Neural cell (in vitro differentiated cells): ENCODE results near the gene TYMP. TPM values are rescaled to one million over a fixed set of nuclear protein-coding genes. Genes with fewer than 3 reads are reported as not detected.

Experiments used
- H2AFZ ChIP-seq: fragments of 200-600, 300-800 bp; sonication (generic), shearing (Covaris generic); 2 replicates; pipeline ENCODE4 v1.6.0; 2014; ENCODE audit warnings: low read depth, mild to moderate bottlenecking, antibody characterized with exemption, low read length, moderate library complexity
- H3F3A ChIP-seq: fragments of 200-600 bp; shearing (Covaris generic); 2 replicates; pipeline ENCODE4 v1.6.1; 2016; ENCODE audit warnings: mild to moderate bottlenecking, moderate library complexity, mixed read lengths, antibody characterized with exemption, low read length; ENCODE audit not compliant: insufficient read depth, poor library complexity, severe bottlenecking
- H3K27ac ChIP-seq: fragments of 200-600, 300-800 bp; sonication (generic), shearing (Covaris generic); 2 replicates; pipeline ENCODE4 v1.5.1; 2014; ENCODE audit warnings: mild to moderate bottlenecking, low read length, moderate library complexity
- H3K27me3 ChIP-seq: fragments of 300-800, 200-600 bp; sonication (generic), shearing (Covaris generic); 2 replicates; pipeline ENCODE4 v1.6.0; 2014; ENCODE audit warnings: mild to moderate bottlenecking, low read depth, low read length, moderate library complexity; ENCODE audit not compliant: insufficient read depth
- H3K36me3 ChIP-seq: fragments of 300-800, 200-600 bp; sonication (generic), shearing (Covaris generic); 2 replicates; pipeline ENCODE4 v1.5.1; 2014; ENCODE audit warnings: mild to moderate bottlenecking, antibody characterized with exemption, low read length, moderate library complexity; ENCODE audit not compliant: insufficient read depth
- H3K4me2 ChIP-seq: fragments of 300-800, 200-600 bp; sonication (generic), shearing (Covaris generic); 2 replicates; pipeline ENCODE4 v1.6.0; 2014; ENCODE audit warnings: mild to moderate bottlenecking, low read length
- H3K4me3 ChIP-seq: fragments of 300-800, 200-600 bp; sonication (generic), shearing (Covaris generic); 2 replicates; pipeline ENCODE4 v1.5.1; 2014; ENCODE audit warnings: mild to moderate bottlenecking, low read length, moderate library complexity
- H3K79me2 ChIP-seq: fragments of 200-600 bp; shearing (Covaris generic); replicated peaks from 2 replicates; pipeline ENCODE4 v1.6.0; 2014; ENCODE audit warnings: mild to moderate bottlenecking, low read length, moderate library complexity; ENCODE audit not compliant: insufficient read depth
- H3K9ac ChIP-seq: fragments of 300-800, 200-600 bp; sonication (generic), shearing (Covaris generic); 2 replicates; pipeline ENCODE4 v1.6.1; 2016; ENCODE audit warnings: mild to moderate bottlenecking, low read length, mixed read lengths
- H3K9me2 ChIP-seq: fragments of 200-600 bp; shearing (Covaris generic); 2 replicates; pipeline ENCODE4 v1.6.1; 2016; ENCODE audit warnings: mild to moderate bottlenecking, low read length, mixed read lengths; ENCODE audit not compliant: insufficient read depth
- H3K9me3 ChIP-seq: fragments of 200-600, 300-800 bp; sonication (generic), shearing (Covaris generic); 2 replicates; pipeline ENCODE4 v1.6.1; 2016; ENCODE audit warnings: mild to moderate bottlenecking, mixed run types, low read length, moderate library complexity, mixed read lengths
- H4K20me1 ChIP-seq: fragments of 200-600 bp; shearing (Covaris generic); 2 replicates; pipeline ENCODE4 v1.6.1; 2016; ENCODE audit warnings: mild to moderate bottlenecking, mixed run types; ENCODE audit not compliant: insufficient read depth
- EP300 ChIP-seq: fragments of 450-650 bp; conservative IDR thresholded peaks from 2 replicates; pipeline ENCODE4 v1.6.1; 2014; ENCODE audit warnings: antibody characterized with exemption, mild to moderate bottlenecking, moderate library complexity; ENCODE audit not compliant: poor library complexity, severe bottlenecking
- EZH2 ChIP-seq: fragments of 200-600, 300-800 bp; shearing (Covaris generic), sonication (generic); IDR thresholded peaks from 2 replicates; pipeline ENCODE4 v1.6.1; 2014; ENCODE audit warnings: antibody characterized with exemption, low read length, borderline replicate concordance, mild to moderate bottlenecking; ENCODE audit not compliant: insufficient read depth, poor library complexity, severe bottlenecking
- MXI1 ChIP-seq: fragments of 450-650 bp; conservative IDR thresholded peaks from 2 replicates; pipeline ENCODE4 v1.6.1; 2014; ENCODE audit warnings: antibody characterized with exemption, mild to moderate bottlenecking; ENCODE audit not compliant: poor library complexity, severe bottlenecking
- POLR2AphosphoS5 ChIP-seq: IDR thresholded peaks from 2 replicates; pipeline ENCODE4 v1.6.1; 2012
- RAD21 ChIP-seq: fragments of 450-650 bp; conservative IDR thresholded peaks from 2 replicates; pipeline ENCODE4 v1.6.1; 2014; ENCODE audit warnings: antibody characterized with exemption, mild to moderate bottlenecking, moderate library complexity
- REST ChIP-seq: IDR thresholded peaks from 2 replicates; pipeline ENCODE4 v1.6.1; 2012; ENCODE audit warnings: borderline replicate concordance
- SMC3 ChIP-seq: fragments of 450-650 bp; conservative IDR thresholded peaks from 2 replicates; pipeline ENCODE4 v1.6.1; 2014; ENCODE audit warnings: antibody characterized with exemption, mild to moderate bottlenecking, moderate library complexity; ENCODE audit not compliant: poor library complexity
- TAF1 ChIP-seq: IDR thresholded peaks from 2 replicates; pipeline ENCODE4 v1.6.1; 2012; ENCODE audit warnings: low read depth
- polyA plus RNA-seq: library from polyadenylated mRNA; depleted of rRNA; stranded (reverse); fragments of >200 nt; gene quantifications from 2 replicates; pipeline ENCODE4 v1.2.3, GENCODE V29; 2014
- TF ChIP-seq, protein P1 (sequence below): fragments of 450-650 bp; IDR thresholded peaks from 2 replicates; pipeline ENCODE4 v1.5.1; 2014; ENCODE audit warnings: antibody characterized with exemption, mild to moderate bottlenecking, moderate library complexity; ENCODE audit not compliant: poor library complexity, severe bottlenecking

The TYMP gene
- polyA plus RNA-seq, 1 donor from 2014 or later = 0.87 TPM

DNA sequence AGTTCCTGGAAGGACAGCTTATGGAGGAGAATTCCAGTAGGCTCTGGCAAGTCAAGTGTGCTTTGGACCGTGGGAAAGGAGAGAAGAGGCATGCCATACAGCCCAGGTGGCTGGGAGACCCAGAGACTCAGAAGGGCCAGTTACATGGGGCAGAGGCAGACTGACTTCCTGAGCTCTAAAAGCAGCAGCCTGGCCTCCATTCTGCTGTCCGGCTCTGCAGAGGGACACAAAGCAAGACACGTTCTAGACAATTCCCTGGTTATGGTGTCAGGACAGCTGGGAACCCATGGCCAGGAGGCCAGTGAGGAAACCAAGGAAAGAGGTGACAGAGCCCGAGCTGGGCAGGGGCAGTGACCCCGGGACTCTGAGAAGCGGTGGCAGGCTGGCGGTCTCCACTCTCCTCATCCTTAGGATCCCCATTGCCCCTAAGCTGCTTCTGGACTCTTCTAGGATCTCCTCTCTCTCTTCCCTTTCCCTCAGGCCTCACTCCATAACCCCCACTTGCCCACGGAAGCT lies 45.7 kb upstream of the TYMP start:
- no peak overlapping the region for H2AFZ ChIP-seq
- no peak for TF ChIP-seq EP300
- H3K9me2 ChIP-seq = no peaks in the 10 kb centered on the region
- H4K20me1 ChIP-seq = no peaks in the 10 kb centered on the region
- no peaks in the 10 kb centered on the region for H3F3A ChIP-seq
- H3K36me3 ChIP-seq = no peaks in the 10 kb centered on the region
- H3K27ac ChIP-seq = no peak overlapping the region
- no peak overlapping the region for H3K4me3 ChIP-seq
- no peak overlapping the region for H3K9ac ChIP-seq
- no peaks in the 10 kb centered on the region for H3K9me3 ChIP-seq
- H3K4me2 ChIP-seq = no peak overlapping the region
- no peaks in the 10 kb centered on the region for H3K79me2 ChIP-seq
- no peaks in the 10 kb centered on the region for H3K27me3 ChIP-seq

- Histone ChIP-seq H3K79me2 (no peaks in the 10 kb centered on the region), H2AFZ (no peak overlapping the region), H3K4me3 (no peak overlapping the region), H3K27me3 (no peaks in the 10 kb centered on the region), H3K9ac (no peak overlapping the region), H3K9me3 (no peaks in the 10 kb centered on the region), H3K9me2 (no peaks in the 10 kb centered on the region), H4K20me1 (no peaks in the 10 kb centered on the region), H3K4me2 (no peak overlapping the region), H3F3A (no peaks in the 10 kb centered on the region), H3K27ac (no peak overlapping the region), H3K36me3 (no peaks in the 10 kb centered on the region)
- TF ChIP-seq, protein P1, sequence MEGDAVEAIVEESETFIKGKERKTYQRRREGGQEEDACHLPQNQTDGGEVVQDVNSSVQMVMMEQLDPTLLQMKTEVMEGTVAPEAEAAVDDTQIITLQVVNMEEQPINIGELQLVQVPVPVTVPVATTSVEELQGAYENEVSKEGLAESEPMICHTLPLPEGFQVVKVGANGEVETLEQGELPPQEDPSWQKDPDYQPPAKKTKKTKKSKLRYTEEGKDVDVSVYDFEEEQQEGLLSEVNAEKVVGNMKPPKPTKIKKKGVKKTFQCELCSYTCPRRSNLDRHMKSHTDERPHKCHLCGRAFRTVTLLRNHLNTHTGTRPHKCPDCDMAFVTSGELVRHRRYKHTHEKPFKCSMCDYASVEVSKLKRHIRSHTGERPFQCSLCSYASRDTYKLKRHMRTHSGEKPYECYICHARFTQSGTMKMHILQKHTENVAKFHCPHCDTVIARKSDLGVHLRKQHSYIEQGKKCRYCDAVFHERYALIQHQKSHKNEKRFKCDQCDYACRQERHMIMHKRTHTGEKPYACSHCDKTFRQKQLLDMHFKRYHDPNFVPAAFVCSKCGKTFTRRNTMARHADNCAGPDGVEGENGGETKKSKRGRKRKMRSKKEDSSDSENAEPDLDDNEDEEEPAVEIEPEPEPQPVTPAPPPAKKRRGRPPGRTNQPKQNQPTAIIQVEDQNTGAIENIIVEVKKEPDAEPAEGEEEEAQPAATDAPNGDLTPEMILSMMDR = no peak
- no peak for TF ChIP-seq SMC3
- no peak for TF ChIP-seq EZH2
- TF ChIP-seq POLR2AphosphoS5 = no peak
- no peak for TF ChIP-seq MXI1
- TF ChIP-seq EP300 = no peak
- no peak for TF ChIP-seq TAF1
- TF ChIP-seq RAD21 = no peak
- no peak for TF ChIP-seq REST
Observed at GRCh38 chr22:50574383-50574755, 44.6 kb upstream of the TYMP start.
